HepG2 (cell line): ENCODE measurements around the gene BMP2K. TPM values are rescaled to one million over a fixed set of nuclear protein-coding genes. Genes with fewer than 3 reads are reported as not detected.
A peak's percentile ranks its signal among the peaks of the same experiment; 100 is the strongest.

Experiments
- ATF7-NPFF ChIP-seq: sonication (generic); formaldehyde crosslinking; IDR thresholded peaks from 2 replicates; pipeline ENCODE4 v1.8.1; 2023; ENCODE audit warnings: mild to moderate bottlenecking, low read depth, missing genetic modification reagents, moderate library complexity
- CREB3 ChIP-seq: sonication (generic); formaldehyde crosslinking; IDR thresholded peaks from 2 replicates; pipeline ENCODE4 v1.5.0; 2020; ENCODE audit warnings: missing genetic modification reagents
- KDM5A ChIP-seq: fragments of 200-600 bp; sonication (generic); IDR thresholded peaks from 2 replicates; pipeline ENCODE4 v1.7.0; 2018; ENCODE audit warnings: antibody characterized with exemption, mild to moderate bottlenecking, low read length, borderline replicate concordance
- MEIS2 ChIP-seq: sonication (generic); formaldehyde crosslinking; IDR thresholded peaks from 2 replicates; pipeline ENCODE4 v1.9.0; 2021; ENCODE audit warnings: mild to moderate bottlenecking, missing genetic modification reagents
- NPAS2 ChIP-seq: sonication (generic); formaldehyde crosslinking; IDR thresholded peaks from 2 replicates; pipeline ENCODE4 v1.8.0; 2022; ENCODE audit warnings: mild to moderate bottlenecking, missing genetic modification reagents, borderline replicate concordance
- PHF8 ChIP-seq: sonication (generic); formaldehyde crosslinking; IDR thresholded peaks from 2 replicates; pipeline ENCODE4 v1.5.0; 2020; ENCODE audit warnings: missing genetic modification reagents
- PRDM15 ChIP-seq: sonication (generic); formaldehyde crosslinking; IDR thresholded peaks from 2 replicates; pipeline ENCODE4 v1.4.0; 2020; ENCODE audit warnings: missing genetic modification reagents
- UBTF ChIP-seq: sonication (generic); formaldehyde crosslinking; IDR thresholded peaks from 2 replicates; pipeline ENCODE4 v1.4.0; 2020; ENCODE audit warnings: mild to moderate bottlenecking, missing genetic modification reagents
- ZBTB44 ChIP-seq: sonication (generic); formaldehyde crosslinking; IDR thresholded peaks from 2 replicates; pipeline ENCODE4 v1.4.0; 2020; ENCODE audit warnings: missing genetic modification reagents
- ZNF121 ChIP-seq: sonication (generic); formaldehyde crosslinking; IDR thresholded peaks from 2 replicates; pipeline ENCODE4 v1.5.0; 2020; ENCODE audit warnings: mild to moderate bottlenecking, missing genetic modification reagents
- ZNF331 ChIP-seq: sonication (generic); formaldehyde crosslinking; IDR thresholded peaks from 2 replicates; pipeline ENCODE4 v1.4.0; 2020; ENCODE audit warnings: missing genetic modification reagents
- ZNF564 ChIP-seq: sonication (generic); formaldehyde crosslinking; IDR thresholded peaks from 2 replicates; pipeline ENCODE4 v1.8.1; 2023; ENCODE audit warnings: mild to moderate bottlenecking, missing genetic modification reagents
- polyA plus RNA-seq, 8 experiments: library from polyadenylated mRNA; depleted of rRNA in 3 of 8; stranded (reverse) in 7 of 8; unstranded in 1 of 8; fragments of >200 nt; fragmentation: Illumina TruSeq in 4 of 8; extraction: Trizol in 4 of 8; gene quantifications; 2 replicates each; pipeline versions ENCODE4 v1.2.1 to v1.2.3, GENCODE V29; 2011 to 2016; ENCODE audit warnings: low read depth in 4 of 8, missing spikeins in 1 of 8, mixed read lengths in 1 of 8; ENCODE audit not compliant: insufficient read depth in 1 of 8
- total RNA-seq, 5 experiments: library from RNA; depleted of rRNA; stranded (reverse); fragments of >200 nt; fragmentation: Illumina TruSeq; extraction: Trizol; gene quantifications; 2 replicates each; pipeline ENCODE4 v1.2.3, GENCODE V29; 2016; ENCODE audit warnings: low read depth in 1 of 5
- TF ChIP-seq, protein P1 (sequence below): sonication (generic); formaldehyde crosslinking; IDR thresholded peaks from 2 replicates; pipeline ENCODE4 v1.8.0; 2022; ENCODE audit warnings: low read depth, missing genetic modification reagents

The BMP2K gene
- total and polyA plus RNA-seq, 2 of the 13 experiments (the other 11 are each of a cell fraction or from before 2014, with no cell fraction given): 8.6 to 15.2 TPM

DNA sequence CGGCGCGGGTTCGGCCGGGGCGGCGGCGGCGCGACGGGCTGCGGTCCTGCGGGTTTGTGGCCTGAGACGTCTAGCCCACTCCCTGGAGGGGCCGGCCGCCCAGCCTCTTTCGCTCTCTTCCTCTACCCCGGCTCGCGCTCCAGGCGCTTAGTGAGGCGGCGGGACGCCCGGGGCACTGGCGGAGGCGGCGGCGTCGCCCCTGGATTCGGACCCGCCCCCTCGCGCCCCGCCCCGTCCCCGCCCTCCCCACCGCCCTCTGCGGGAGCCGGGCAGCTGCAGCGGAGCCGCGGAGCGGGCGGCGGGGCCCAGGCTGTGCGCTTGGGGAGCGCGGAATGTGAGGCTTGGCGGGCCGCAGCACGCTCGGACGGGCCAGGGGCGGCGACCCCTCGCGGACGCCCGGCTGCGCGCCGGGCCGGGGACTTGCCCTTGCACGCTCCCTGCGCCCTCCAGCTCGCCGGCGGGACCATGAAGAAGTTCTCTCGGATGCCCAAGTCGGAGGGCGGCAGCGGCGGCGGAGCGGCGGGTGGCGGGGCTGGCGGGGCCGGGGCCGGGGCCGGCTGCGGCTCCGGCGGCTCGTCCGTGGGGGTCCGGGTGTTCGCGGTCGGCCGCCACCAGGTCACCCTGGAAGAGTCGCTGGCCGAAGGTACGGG, at the start of gene BMP2K (continued):
- TF ChIP-seq, protein P1, sequence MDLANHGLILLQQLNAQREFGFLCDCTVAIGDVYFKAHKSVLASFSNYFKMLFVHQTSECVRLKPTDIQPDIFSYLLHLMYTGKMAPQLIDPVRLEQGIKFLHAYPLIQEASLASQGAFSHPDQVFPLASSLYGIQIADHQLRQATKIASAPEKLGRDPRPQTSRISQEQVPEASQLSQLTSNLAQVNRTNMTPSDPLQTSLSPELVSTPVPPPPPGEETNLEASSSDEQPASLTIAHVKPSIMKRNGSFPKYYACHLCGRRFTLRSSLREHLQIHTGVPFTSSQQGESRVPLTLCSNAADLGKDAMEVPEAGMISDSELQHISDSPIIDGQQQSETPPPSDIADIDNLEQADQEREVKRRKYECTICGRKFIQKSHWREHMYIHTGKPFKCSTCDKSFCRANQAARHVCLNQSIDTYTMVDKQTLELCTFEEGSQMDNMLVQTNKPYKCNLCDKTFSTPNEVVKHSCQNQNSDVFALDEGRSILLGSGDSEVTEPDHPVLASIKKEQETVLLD: peak; percentile 19; the same call in 1 of the 2 replicates
- TF ChIP-seq ZNF331 (CRISPR knock-in tag) (0 out of 2 replicates have a peak, but pooled peaks have one; percentile 14), PHF8 (CRISPR knock-in tag) (peak; percentile 33; the same call in 1 of the 2 replicates), PRDM15 (CRISPR knock-in tag) (0 out of 2 replicates have a peak, but pooled peaks have one; percentile 6), KDM5A (no peak), CREB3 (CRISPR knock-in tag) (peak; percentile 31; the same call in 1 of the 2 replicates), MEIS2 (CRISPR knock-in tag) (0 out of 2 replicates have a peak, but pooled peaks have one; percentile 20), ZNF121 (CRISPR knock-in tag) (peak; percentile 83), ATF7-NPFF (peak; percentile 64; the same call in 1 of the 2 replicates), UBTF (CRISPR knock-in tag) (peak; percentile 64; the same call in 1 of the 2 replicates), ZNF564 (CRISPR knock-in tag) (peak; percentile 35; the same call in 1 of the 2 replicates), ZBTB44 (CRISPR knock-in tag) (no peak), NPAS2 (CRISPR knock-in tag) (no peak)
